ENCODE data around the gene PRSS2.

PRSS2 gene

GRCh38 chr7:142806957-142807356, 36.2 kb downstream of the PRSS2 start:
- no peak for DNase-seq (ENCODE audit: extremely low read depth, low read depth)
- no peak for TF ChIP-seq CTCF (IDR thresholded peaks at IDR 0.05; ENCODE audit: low read depth, low read length)

GRCh38 chr7:142807855-142808460, 37.2 kb downstream of the PRSS2 start:
- DNase-seq (ENCODE audit: extremely low read depth, low read depth), result no peak
- TF ChIP-seq CTCF (IDR thresholded peaks at IDR 0.05; ENCODE audit: low read depth, low read length), result no peak

- DNase-seq (ENCODE audit: extremely low read depth, low read depth), result no peak
- no peak for TF ChIP-seq CTCF (IDR thresholded peaks at IDR 0.05; ENCODE audit: low read depth, low read length)
These were observed 37.7 kb downstream of the PRSS2 start for GRCh38 chr7:142808461-142808801.

GRCh38 chr7:142808802-142809583, 38.2 kb downstream of the PRSS2 start:
- DNase-seq (ENCODE audit: extremely low read depth, low read depth), result no peak
- no peak for TF ChIP-seq CTCF (IDR thresholded peaks at IDR 0.05; ENCODE audit: low read depth, low read length)

- TF ChIP-seq CTCF (IDR thresholded peaks at IDR 0.05; ENCODE audit: low read depth, low read length), result no peak
- DNase-seq (ENCODE audit: extremely low read depth, low read depth), result no peak
These were observed 38.9 kb downstream of the PRSS2 start for GRCh38 chr7:142809671-142810070.

GRCh38 chr7:142811154-142811737, 40.5 kb downstream of the PRSS2 start:
- DNase-seq (ENCODE audit: extremely low read depth, low read depth), result peak; percentile 3

More at GRCh38 chr7:142811154-142811737, 40.5 kb downstream of the PRSS2 start:
- peak; percentile 62 for TF ChIP-seq CTCF (IDR thresholded peaks at IDR 0.05; ENCODE audit: low read depth, low read length)

All from AG09319 (cell line).